ENCODE measurements around the gene CDH6.

CDH6 gene

DNA sequence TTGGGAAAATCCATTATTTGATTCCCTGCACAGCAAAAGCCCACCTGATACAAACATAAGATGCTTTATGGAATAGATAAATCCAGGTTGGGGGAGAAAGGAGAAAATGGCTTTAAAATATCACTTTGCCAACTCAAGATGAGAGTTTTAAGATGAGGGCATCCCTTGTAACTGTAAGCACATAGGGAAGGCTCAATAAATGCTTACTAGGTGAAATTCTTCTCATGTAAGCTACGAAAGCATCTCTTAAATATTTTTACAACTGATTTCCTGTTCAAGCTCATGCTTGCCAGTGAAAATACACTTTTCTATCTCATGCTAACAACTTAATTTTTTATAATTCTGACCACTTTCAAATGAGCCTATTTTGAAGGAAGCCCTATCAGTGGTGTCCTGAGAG, 11.5 kb downstream of the CDH6 start:
- DNase-seq = no peak

DNA sequence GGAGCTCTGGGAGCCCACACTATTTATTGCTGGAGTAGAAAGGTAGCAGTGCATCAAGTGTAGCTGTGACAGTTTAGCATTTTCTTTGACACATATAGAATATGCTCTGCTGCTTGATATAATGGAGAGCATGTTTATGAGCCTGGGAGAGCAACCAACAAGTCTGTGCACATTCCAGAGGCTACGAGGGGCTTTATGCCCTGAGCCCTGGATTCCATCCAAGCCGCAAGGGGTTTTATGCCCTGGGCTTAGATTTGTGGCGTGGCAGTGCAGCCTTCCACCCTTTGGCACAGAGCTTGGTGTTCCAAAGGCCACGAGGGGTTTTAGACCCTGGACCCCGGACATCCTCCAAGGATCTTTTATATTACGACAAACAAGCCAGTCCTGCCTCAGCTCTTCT, 14.6 kb downstream of the CDH6 start:
- no peak for DNase-seq

GRCh38 chr5:31209334-31209733, 15.8 kb downstream of the CDH6 start:
- no peak for DNase-seq

- no peak for DNase-seq
Observed at GRCh38 chr5:31211098-31211497, 17.6 kb downstream of the CDH6 start.

GRCh38 chr5:31213257-31213656, 19.8 kb downstream of the CDH6 start:
- peak; percentile 27 for DNase-seq

DNA sequence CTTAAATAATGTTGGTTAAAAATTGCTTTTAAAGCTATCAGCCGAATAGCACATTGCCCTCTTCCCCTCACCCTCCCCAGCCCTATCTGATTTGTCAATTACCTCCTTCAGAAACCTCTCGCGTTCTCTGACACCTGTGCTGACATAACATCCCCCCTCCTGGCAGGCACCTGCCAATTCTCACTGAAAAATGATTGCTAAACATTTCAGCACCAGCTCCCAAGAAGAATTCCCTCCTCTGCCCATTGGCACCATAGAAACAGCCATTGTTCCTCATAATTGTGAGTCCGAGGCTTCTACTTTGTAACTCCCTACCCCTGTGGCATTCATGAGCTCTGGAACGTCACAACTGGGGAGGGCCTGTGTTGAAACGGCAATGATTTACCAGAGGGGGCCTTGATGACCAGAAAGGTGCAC, 20.2 kb downstream of the CDH6 start:
- DNase-seq = peak; percentile 31

- DNase-seq = no peak
Observed at GRCh38 chr5:31214229-31214628, 20.7 kb downstream of the CDH6 start.

DNA sequence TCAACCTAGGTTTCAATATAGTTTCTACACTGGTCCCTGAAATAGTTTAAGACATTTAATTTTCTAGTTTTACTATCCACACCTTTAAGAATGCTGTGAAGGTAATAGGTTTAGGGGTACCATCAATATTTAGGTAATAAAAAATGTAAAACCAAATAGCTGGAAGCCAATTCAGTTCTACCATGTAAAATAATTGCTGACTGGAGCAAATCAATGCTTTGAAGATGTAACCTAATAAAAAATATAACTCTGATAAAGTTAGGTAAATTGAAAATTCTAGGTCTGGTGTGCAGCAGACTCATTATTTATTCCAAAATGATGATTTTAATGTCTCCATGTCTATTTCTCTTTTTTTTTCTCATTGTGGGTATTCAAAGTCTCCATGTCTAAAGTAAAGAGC, 21.8 kb downstream of the CDH6 start:
- DNase-seq = no peak

DNA sequence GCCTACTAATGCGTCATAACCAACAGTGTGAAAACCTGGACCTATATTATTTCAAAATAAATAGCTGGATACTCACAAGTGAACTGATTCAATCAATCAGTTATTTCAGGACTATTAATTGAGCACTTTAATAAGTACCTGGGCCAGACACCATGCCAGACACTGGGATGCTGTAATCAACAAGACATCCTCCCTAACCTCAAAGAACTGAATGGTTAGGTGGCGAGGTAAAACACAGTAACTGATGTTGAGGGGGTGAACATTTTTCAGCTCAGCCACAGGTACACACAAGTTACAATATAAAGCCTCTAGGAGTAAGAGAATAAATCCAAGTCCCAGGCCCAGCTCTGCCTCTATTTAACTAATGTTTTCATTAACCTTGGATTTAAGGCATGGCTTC, 24.0 kb downstream of the CDH6 start:
- DNase-seq = no peak

DNA sequence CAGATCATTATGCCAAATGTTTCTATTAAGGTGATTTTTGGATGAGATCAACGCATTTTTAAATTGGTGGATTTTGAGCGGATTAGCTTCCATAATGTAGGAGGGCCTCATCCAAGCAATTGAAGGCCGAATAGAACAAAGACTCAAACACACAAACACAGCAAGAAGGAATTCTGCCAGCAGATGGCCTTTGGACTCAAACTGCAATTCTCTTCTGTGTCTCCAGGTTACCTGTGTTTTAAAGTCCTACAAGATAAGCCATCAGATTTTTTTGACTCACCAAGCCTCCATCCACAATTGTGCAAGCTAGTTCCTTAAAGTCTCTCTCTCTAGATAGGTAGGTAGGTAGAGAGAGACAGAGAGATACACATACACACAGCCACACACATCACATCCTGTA, 25.5 kb downstream of the CDH6 start:
- no peak for DNase-seq

DNA sequence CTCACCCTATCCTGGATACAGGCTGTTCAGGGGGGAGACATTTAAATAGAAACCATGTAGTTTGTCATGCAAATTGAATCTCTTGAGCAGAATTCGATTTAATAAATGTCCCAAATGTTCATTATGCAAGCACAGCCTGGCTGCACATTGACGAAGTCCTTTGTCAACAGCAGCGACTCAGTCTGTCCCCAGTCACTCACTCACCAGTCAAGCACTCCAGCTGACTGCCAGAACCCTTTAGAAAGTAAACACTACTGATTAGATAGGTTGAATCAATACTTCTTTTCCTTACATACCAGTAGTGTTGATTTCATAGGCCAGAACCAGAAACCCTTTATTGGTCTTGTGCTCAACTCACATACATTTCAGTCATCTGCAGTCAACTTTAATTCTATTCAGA, 27.5 kb downstream of the CDH6 start:
- no peak for DNase-seq

DNA sequence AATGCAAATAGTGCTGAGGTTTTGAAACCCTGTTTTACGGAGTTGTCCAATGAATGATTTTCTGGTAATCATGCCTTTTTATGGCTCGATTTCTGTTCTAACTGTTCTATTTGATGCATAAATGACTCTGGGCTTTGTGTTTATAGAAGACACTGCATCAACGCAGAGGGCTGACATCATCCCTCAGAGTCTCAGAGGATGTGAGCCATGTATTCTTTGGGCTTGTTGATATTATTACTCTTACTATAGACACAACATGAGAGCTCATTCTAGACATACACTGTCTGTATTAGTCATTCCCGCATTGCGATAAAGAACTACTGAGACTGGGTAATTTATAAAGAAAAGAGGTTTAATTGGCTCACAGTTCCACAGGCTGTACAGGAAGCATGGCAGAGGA, 31.6 kb downstream of the CDH6 start:
- DNase-seq = no peak

DNA sequence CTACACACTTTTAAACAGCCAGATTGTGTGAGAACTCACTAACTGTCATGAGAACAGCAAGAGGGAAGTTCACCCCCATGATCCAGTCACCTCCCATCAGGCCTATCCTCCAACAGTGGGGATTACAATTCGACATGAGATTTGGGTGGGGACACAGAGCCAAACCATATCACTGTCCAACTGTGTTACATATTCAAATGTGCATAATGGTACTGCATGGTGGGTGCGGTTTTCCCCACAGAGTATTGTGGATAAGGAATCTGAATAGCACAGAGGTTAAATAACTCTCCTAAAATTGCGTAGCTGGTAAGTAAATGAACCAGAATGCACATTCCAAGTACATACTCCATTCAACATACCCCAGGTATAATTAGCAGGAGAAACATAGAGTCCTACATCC, 32.1 kb downstream of the CDH6 start:
- no peak for DNase-seq

- DNase-seq = no peak
Observed at GRCh38 chr5:31226651-31227050, 33.2 kb downstream of the CDH6 start.

- no peak for DNase-seq
Observed at GRCh38 chr5:31229266-31229665, 35.8 kb downstream of the CDH6 start.

DNA sequence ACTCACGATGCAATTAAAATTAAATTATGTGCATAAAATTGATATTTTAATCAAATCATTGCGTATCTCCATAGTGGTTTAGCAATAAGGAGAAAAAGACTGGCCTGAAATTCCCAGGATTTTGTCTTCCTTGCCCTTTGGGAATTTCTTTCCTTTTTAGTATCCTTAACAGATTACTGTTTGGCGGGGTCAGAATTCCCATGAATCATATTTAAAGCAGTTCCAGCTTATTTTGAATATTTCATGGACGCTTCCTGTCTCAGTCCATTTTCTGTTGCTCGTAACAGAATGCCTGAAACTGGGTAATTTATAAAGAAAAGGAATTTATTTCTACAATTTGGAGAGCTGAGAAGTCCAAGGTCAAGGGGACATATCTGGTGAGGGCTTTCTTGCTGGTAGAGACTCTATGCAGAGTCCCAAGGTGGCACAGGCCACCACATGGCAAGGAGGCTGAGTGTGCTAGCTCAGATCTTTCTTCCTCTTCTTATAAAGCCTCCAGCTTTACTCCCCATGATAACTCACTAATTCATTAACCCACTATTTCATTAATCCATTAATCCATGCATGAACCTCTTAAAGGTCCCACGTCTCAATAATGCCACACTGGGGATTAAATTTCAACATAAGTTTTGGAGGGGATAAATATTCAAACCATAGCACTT, 37.8 kb downstream of the CDH6 start:
- DNase-seq = no peak

DNA sequence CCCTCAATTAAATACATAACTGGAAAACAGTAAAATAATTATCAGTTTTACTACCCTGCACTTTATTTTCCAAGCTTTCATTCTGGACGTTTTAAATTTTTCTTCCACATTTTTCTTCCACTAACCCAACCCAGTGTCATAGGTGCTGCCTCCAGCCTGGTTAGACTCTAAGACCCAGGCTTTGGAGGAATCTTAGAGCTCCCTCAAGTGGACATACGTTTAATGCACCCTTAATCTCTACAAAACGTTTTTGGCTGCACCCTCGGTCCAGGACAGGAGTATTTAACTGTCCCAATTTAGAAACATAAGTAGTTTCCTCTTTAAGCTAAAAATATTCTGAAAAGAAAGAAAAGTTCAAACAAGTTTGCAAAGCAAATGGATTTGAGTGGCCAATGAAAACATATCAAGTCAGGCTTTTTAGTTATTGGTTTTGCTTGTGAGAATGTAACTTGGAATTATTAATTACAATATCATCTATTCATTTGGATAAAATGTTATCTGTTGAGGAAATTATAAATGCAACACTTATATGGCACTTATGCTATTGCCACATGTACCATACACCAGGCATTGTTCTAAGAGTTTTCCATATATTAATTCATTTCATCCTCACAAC, 38.9 kb downstream of the CDH6 start:
- DNase-seq = peak; percentile 60

DNA sequence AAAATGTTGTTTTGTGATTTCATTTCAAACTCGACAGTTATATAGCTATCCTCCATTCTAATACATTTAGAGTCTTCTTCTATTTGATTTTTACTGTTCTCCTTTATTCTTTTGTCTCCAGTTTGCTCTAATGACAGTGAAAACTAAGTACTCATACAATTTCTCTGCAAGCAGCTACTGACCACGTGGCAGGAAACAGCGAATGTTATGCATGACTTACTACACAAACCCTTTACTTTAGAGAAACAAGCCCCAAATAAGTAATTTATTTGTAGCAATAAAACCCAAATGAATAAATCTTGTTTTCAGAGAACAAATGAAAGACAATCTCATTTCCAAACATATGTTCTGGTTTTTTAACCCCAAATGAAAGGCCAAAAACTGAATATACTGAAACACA, 41.9 kb downstream of the CDH6 start:
- no peak for DNase-seq

- DNase-seq = no peak
Observed at GRCh38 chr5:31236339-31236738, 42.9 kb downstream of the CDH6 start.

GRCh38 chr5:31237174-31237573, 43.7 kb downstream of the CDH6 start:
- DNase-seq = no peak

- no peak for DNase-seq
Observed at GRCh38 chr5:31238497-31238896, 45.0 kb downstream of the CDH6 start.

DNA sequence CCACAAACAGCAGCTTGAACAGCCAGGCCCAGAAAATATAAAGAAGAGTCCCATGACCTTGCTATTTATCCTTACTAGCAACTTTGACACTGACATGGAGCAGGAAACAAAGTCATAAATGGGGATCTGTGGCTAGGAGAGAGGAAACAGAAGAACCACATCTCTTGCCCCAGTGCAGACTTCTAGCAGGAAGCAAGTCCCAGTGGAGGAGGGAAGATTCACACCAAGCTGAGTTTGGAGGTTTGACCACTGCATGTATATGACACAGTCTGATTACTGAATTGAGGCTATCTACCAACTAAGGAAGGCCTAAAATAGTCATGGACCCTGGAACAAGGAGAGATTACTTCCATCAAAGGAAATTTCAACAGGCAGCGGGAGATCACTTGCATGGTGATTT, 51.4 kb downstream of the CDH6 start:
- DNase-seq = no peak

DNA sequence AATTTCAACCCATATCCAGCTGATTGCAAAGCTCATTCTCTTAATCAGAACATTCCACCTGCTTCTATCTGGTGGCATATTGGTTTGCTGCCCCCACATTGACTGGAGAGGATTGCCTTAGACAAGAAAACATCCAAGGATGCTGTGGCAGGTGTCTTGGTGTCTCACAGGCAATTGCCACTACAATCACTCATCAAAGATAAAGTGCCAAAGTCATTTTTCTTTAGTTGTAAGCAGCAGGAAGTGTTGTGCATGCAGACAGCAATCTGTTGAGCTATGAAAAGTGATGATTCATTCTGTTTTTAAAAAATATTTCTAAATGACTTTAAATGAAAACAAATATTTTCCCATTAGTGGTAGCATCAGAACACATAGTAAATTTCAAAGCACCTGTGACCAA, 53.9 kb downstream of the CDH6 start:
- DNase-seq = no peak

DNA sequence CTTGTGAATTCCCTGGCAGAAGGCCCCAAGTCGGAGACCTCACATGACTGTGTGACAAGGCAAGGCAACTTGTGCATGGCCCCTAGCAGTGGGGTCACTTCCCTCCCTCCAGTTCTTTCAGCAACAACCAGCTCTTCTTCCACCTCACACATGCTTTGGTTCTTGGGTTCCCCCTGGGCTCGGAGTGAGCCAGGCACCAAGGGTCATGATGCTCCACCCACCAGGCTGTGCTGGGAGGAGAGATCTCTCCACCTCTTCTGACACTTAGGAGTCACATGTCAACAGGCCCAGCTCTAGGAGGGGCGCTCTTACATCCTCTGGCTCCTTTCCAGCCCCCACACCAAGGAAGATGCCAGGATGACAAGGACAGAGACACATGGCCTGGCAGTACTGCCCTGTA, 56.7 kb downstream of the CDH6 start:
- DNase-seq = no peak

DNA sequence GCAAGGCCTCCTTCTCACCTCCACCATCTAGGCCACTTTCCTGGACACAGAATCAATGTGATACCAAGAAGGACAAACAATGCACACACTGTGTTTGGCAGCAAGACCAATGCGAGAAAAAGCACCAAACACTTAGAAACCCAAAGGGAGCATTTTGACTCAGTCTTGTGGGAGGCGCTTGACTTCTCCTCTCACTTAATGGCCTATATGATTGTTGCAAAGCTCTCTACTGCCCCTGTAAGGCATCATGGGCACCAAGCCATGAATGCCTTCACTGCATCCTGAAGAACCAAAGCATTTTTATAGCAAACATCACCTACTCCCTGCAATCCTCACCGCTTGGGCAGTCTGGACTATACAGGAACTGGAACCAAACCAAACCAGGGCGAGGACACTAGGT, 57.5 kb downstream of the CDH6 start:
- no peak for DNase-seq
